ENCODE data around the gene RANBP10.

- TF ChIP-seq EGR1 (IDR thresholded peaks at IDR 0.05; ENCODE audit: low read depth in 2 of 2) (no peak), MAX (IDR thresholded peaks at IDR 0.05) (no peak), RAD21 (IDR thresholded peaks at IDR 0.05) (no peak), RXRA (IDR thresholded peaks at IDR 0.05) (no peak), REST (IDR thresholded peaks at IDR 0.05) (no peak), YY1 (IDR thresholded peaks at IDR 0.05) (no peak), HNF4A (conservative IDR thresholded peaks at IDR 0.05) (no peak), GABPA (IDR thresholded peaks at IDR 0.05 in 1 of 2, conservative IDR thresholded peaks at IDR 0.05 in 1 of 2) (no peak), ATF3 (IDR thresholded peaks at IDR 0.05) (no peak), TAF1 (conservative IDR thresholded peaks at IDR 0.05) (no peak)
- TF ChIP-seq, protein P1, sequence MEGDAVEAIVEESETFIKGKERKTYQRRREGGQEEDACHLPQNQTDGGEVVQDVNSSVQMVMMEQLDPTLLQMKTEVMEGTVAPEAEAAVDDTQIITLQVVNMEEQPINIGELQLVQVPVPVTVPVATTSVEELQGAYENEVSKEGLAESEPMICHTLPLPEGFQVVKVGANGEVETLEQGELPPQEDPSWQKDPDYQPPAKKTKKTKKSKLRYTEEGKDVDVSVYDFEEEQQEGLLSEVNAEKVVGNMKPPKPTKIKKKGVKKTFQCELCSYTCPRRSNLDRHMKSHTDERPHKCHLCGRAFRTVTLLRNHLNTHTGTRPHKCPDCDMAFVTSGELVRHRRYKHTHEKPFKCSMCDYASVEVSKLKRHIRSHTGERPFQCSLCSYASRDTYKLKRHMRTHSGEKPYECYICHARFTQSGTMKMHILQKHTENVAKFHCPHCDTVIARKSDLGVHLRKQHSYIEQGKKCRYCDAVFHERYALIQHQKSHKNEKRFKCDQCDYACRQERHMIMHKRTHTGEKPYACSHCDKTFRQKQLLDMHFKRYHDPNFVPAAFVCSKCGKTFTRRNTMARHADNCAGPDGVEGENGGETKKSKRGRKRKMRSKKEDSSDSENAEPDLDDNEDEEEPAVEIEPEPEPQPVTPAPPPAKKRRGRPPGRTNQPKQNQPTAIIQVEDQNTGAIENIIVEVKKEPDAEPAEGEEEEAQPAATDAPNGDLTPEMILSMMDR (IDR thresholded peaks at IDR 0.05; ENCODE audit: low read depth, low read length, missing input control): no peak
- TF ChIP-seq, protein P2, sequence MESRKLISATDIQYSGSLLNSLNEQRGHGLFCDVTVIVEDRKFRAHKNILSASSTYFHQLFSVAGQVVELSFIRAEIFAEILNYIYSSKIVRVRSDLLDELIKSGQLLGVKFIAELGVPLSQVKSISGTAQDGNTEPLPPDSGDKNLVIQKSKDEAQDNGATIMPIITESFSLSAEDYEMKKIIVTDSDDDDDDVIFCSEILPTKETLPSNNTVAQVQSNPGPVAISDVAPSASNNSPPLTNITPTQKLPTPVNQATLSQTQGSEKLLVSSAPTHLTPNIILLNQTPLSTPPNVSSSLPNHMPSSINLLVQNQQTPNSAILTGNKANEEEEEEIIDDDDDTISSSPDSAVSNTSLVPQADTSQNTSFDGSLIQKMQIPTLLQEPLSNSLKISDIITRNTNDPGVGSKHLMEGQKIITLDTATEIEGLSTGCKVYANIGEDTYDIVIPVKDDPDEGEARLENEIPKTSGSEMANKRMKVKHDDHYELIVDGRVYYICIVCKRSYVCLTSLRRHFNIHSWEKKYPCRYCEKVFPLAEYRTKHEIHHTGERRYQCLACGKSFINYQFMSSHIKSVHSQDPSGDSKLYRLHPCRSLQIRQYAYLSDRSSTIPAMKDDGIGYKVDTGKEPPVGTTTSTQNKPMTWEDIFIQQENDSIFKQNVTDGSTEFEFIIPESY (IDR thresholded peaks at IDR 0.05): no peak
These were observed 75.1 kb downstream of the RANBP10 start for GRCh38 chr16:67731071-67731752.

Measured in liver (tissue), 3 donors.